Keratinocyte (primary cell): Measurements from ENCODE around the gene BORCS8.

Experiments
- CTCF ChIP-seq, 3 experiments: IDR thresholded peaks in 1 of 3; conservative IDR thresholded peaks in 1 of 3; optimal IDR thresholded peaks in 1 of 3; 2 replicates in 2 of 3; 3 replicates in 1 of 3; pipeline versions ENCODE3 to v1.5.1; 2011; ENCODE audit warnings: low read length in 3 of 3, mild to moderate bottlenecking in 3 of 3, moderate library complexity in 2 of 3, control low read depth in 1 of 3, inconsistent platforms in 1 of 3; ENCODE audit not compliant: insufficient read depth in 2 of 3; ENCODE audit errors: extremely low read depth in 1 of 3
- EZH2 ChIP-seq: IDR thresholded peaks from one replicate; pipeline ENCODE4 v1.6.1; 2012; ENCODE audit warnings: inconsistent platforms, mild to moderate bottlenecking, low read length, moderate library complexity

GRCh38 chr19:19138109-19138981, 53.6 kb downstream of the BORCS8 start, which contains the start of gene TMEM161A:
- TF ChIP-seq EZH2 (no peak), CTCF (optimal IDR thresholded peaks at IDR 0.05 in 1 of 3, IDR thresholded peaks at IDR 0.05 in 1 of 3, conservative IDR thresholded peaks at IDR 0.05 in 1 of 3; ENCODE audit: extremely low read depth in 1 of 3, insufficient read depth in 2 of 3, low read length in 3 of 3) (no peak)
